Fibroblast of villous mesenchyme (primary cell): ENCODE data around the gene RFX3. TPM values are rescaled to one million over a fixed set of nuclear protein-coding genes. Genes with fewer than 3 reads are reported as not detected.

ENCODE experiments used
- DNase-seq: peaks from one replicate; pipeline ENCODE4 v3.0.0-alpha.2; 2010; ENCODE audit warnings: low read depth
- H3K4me3 ChIP-seq: 2 replicates; pipeline ENCODE4 v1.5.1; 2011; ENCODE audit warnings: low read depth, mild to moderate bottlenecking, low read length
- total RNA-seq: library from RNA; depleted of rRNA; stranded (reverse); fragments of >200 nt; gene quantifications from 2 replicates; pipeline ENCODE4 v1.2.3, GENCODE V29; 2012
- TF ChIP-seq, protein P1 (sequence below): IDR thresholded peaks from 2 replicates; pipeline ENCODE4 v1.5.1; 2012; ENCODE audit warnings: low read depth, mild to moderate bottlenecking, low read length; ENCODE audit not compliant: insufficient read depth

The RFX3 gene
- total RNA-seq, 1 donor: 3.5 TPM

DNA sequence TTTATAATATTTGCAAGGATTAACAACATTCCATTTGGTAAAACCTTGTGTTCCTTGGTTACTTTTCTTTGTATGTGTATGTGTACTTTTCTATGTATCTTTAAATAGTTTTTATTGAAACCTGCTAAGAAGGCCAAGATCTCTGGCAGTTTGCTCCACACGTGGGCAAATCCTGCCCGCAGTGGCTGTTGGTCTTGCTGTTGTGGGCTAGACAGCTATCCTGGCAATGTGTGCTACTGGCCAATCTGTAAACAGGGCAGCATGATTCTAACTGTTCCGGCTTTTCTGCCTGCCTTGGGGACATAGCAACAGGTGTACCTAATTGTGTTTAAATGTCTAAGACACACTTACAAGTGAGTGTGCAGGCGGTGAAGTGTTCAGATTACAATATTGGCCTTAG is 286.6 kb downstream of the RFX3 start:
- H3K4me3 ChIP-seq: no peak overlapping the region
- TF ChIP-seq, protein P1, sequence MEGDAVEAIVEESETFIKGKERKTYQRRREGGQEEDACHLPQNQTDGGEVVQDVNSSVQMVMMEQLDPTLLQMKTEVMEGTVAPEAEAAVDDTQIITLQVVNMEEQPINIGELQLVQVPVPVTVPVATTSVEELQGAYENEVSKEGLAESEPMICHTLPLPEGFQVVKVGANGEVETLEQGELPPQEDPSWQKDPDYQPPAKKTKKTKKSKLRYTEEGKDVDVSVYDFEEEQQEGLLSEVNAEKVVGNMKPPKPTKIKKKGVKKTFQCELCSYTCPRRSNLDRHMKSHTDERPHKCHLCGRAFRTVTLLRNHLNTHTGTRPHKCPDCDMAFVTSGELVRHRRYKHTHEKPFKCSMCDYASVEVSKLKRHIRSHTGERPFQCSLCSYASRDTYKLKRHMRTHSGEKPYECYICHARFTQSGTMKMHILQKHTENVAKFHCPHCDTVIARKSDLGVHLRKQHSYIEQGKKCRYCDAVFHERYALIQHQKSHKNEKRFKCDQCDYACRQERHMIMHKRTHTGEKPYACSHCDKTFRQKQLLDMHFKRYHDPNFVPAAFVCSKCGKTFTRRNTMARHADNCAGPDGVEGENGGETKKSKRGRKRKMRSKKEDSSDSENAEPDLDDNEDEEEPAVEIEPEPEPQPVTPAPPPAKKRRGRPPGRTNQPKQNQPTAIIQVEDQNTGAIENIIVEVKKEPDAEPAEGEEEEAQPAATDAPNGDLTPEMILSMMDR: no peak
- DNase-seq: no peak

DNA sequence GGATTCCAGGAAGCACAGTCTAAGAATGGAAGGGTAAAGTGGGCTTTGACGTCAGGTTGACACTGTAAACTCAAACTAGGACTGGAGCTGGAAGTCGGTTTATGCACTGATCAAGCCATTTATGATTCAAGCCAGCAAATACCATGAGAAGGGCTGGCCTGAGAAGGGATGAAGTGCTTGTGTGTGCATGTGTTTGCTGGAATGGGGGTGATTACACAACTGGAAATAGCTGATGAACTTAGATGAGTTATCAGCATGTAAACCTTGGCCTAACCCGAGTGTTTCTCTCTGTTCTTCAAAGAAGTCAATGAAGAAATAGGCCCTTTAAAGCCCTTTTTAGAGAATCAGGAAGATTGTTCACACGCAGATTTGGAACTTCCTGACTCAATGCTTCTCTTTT is 287.6 kb downstream of the RFX3 start:
- DNase-seq: peak; percentile 49
- no peak overlapping the region for H3K4me3 ChIP-seq
- TF ChIP-seq, protein P1: no peak

DNA sequence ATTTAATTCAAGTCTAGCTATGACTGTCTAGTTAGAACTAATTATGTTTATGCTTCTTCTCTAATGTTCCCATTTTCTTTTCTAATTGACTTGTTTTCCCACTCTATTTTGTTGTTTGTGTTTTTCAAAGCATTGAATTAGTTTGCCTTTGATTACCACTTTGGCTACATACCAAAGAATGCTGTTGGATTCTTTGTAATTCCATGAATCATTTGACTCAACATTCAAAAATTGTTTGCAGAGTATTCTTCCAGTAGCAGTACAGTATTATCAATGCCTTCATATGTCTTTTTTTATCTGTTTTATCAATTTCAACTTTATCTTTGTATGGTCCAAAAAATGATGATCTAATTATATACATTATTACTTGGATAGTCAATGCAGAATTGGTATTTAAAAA is 288.7 kb downstream of the RFX3 start:
- no peak for DNase-seq
- TF ChIP-seq, protein P1: no peak
- no peak overlapping the region for H3K4me3 ChIP-seq

DNA sequence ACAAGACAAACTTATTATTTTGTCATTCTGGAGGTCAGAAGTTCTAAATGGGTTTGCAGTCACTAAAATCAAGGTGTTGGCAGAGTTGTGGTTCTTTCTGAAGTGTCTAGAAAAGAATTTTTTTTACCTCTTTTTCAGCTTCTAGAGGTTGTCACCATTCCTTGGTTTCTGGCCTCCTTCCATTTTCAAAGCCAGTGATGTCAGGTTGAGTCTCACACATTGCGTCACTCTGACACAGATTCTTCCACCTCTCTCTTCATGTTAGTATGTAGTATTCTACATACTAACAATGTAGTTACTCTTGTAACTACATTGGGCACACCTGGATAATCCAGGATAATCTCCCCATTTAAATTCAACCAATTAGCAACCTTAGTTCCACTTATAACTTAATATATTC is 290.3 kb downstream of the RFX3 start:
- TF ChIP-seq, protein P1: no peak
- no peak overlapping the region for H3K4me3 ChIP-seq
- no peak for DNase-seq

DNA sequence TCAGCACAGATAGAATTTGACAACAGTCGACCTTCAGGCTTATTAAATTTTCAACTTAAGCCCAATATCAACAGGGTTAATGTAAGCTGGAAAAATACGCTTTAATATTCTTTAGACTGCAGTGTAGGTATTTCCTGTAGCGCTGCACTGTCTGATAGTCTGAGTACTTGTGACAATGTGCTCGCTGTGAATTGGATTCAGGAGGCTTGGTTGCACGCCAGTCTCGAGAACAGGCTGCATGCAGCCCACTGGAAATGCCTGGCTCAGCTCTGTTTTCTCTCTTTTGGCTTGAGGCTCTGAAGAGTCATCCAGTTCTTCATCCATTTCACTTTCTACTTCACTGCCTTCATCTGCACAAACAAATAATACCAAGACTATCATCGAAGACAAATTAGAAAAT is 300.9 kb downstream of the RFX3 start:
- H3K4me3 ChIP-seq: no peak overlapping the region
- no peak for DNase-seq
- TF ChIP-seq, protein P1: no peak

DNA sequence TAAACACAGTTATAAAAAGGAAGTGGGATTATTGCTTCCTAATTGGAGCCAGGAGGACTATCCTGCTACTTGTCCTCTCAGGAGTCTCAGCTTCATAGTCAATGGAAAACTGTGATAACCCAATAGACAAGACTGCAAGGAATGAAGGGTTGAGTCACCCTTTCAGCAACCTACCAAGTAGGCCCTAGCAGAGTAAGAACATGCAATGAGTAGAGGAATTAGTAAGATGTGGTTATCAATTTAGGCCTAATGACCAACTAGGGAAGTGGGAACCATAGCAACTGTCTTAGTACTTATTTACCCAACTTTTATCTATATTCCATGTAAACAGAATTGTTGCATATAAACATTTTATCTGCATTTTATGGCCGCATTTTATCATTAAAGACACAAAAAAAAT is 310.1 kb downstream of the RFX3 start:
- no peak for DNase-seq
- TF ChIP-seq, protein P1: no peak
- H3K4me3 ChIP-seq: no peak overlapping the region

DNA sequence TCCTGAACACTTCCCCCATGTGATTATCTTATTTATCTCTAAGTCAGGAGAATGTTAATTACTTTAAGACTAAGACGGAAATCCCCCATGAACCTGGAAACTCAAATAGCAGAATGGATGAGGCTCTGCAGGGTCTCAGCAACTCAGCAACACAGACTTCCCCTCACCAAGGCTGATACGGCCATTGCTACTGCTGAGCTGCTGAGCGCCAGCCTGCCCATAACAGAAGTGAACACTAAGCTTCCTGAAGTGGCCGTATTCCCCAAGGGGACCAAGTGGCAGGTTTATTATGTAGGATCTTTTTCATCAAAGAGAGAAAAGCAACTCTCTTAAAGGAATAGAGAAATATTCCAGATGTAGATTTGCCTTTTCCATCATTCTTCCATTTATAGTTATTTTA is 311.1 kb downstream of the RFX3 start:
- no peak overlapping the region for H3K4me3 ChIP-seq
- TF ChIP-seq, protein P1: no peak
- no peak for DNase-seq
